Endothelial cell of umbilical vein (primary cell): Measurements from ENCODE around the gene FLG2. TPM values are rescaled to one million over a fixed set of nuclear protein-coding genes. Genes with fewer than 3 reads are reported as not detected.

Experiments
- BruUV-seq: library from RNA; stranded (reverse); fragments of 400-500 nt; replicated peaks from 2 replicates; lab custom pipeline; 2021; lab: Mats Ljungman, UMichigan
- CTCF ChIA-PET: fragments of 300-600, 350-600 bp; sonication (Branson Sonifier 250); formaldehyde crosslinking; loops from one replicate; lab custom pipeline; 2021; ENCODE audit warnings: antibody characterized with exemption, inconsistent platforms; lab: Charles Lee
- POLR2A ChIA-PET: fragments of 300-600, 350-600 bp; sonication (Branson Sonifier 250); formaldehyde crosslinking; loops from one replicate; lab custom pipeline; 2021; ENCODE audit warnings: antibody characterized with exemption, inconsistent platforms; lab: Charles Lee
- DNase-seq: peaks from one replicate; pipeline ENCODE4 v3.0.0-alpha.2; 2011; ENCODE audit warnings: low read depth, low spot score
- FAIRE-seq: peaks from 2 replicates; lab custom pipeline; 2011; peaks lifted over from hg19 to GRCh38; lab: Jason Lieb, UNC
- H2AFZ ChIP-seq: 2 replicates; pipeline ENCODE4 v1.6.0; 2012; ENCODE audit warnings: low read depth, low read length, control low read depth, inconsistent platforms
- H3K27ac ChIP-seq: 2 replicates; pipeline ENCODE4 v1.5.1; 2011; ENCODE audit warnings: low read depth, mild to moderate bottlenecking, control low read depth, low read length, moderate library complexity; ENCODE audit not compliant: insufficient read depth
- H3K27me3 ChIP-seq, 2 experiments: 2 replicates each; pipeline versions ENCODE4 v1.6.0 to v1.6.1; 2011; ENCODE audit warnings: low read length in 2 of 2, mixed read lengths in 1 of 2; ENCODE audit not compliant: control insufficient read depth in 2 of 2, insufficient read depth in 2 of 2
- H3K36me3 ChIP-seq, 2 experiments: 2 replicates in 1 of 2; 3 replicates in 1 of 2; pipeline ENCODE4 v1.5.1; 2011; ENCODE audit warnings: low read length in 2 of 2, mild to moderate bottlenecking in 1 of 2, moderate library complexity in 1 of 2; ENCODE audit not compliant: control insufficient read depth in 2 of 2, insufficient read depth in 2 of 2; ENCODE audit errors: extremely low read depth in 1 of 2
- H3K4me1 ChIP-seq: 3 replicates; pipeline ENCODE4 v1.5.1; 2011; ENCODE audit warnings: mild to moderate bottlenecking, low read length; ENCODE audit not compliant: control insufficient read depth, insufficient read depth; ENCODE audit errors: extremely low read depth
- H3K4me2 ChIP-seq: 2 replicates; pipeline ENCODE4 v1.6.1; 2011; ENCODE audit warnings: low read length, control low read depth, mixed read lengths; ENCODE audit not compliant: insufficient read depth
- H3K4me3 ChIP-seq, 3 experiments: fragments of 200-600 bp in 1 of 3; sonication (generic), shearing (Covaris generic) in 1 of 3; replicated peaks in 1 of 3; 2 replicates each; pipeline ENCODE4 v1.5.1; 2011 to 2016; ENCODE audit warnings: control low read depth in 3 of 3, low read length in 3 of 3, mild to moderate bottlenecking in 2 of 3, inconsistent platforms in 1 of 3, low read depth in 1 of 3, moderate library complexity in 1 of 3; ENCODE audit not compliant: insufficient read depth in 1 of 3
- H3K79me2 ChIP-seq: 2 replicates; pipeline ENCODE4 v1.6.0; 2012; ENCODE audit warnings: low read length, inconsistent platforms; ENCODE audit not compliant: control insufficient read depth, insufficient read depth
- H3K9ac ChIP-seq: replicated peaks from 2 replicates; pipeline ENCODE3; 2011; ENCODE audit warnings: low read length, control low read depth; ENCODE audit not compliant: insufficient read depth; ENCODE audit errors: extremely low read depth
- H3K9me1 ChIP-seq: replicated peaks from 3 replicates; pipeline ENCODE4 v1.6.0; 2011; ENCODE audit warnings: mild to moderate bottlenecking, low read length; ENCODE audit not compliant: control insufficient read depth, insufficient read depth; ENCODE audit errors: extremely low read depth
- H3K9me3 ChIP-seq: replicated peaks from 2 replicates; pipeline ENCODE4 v1.5.1; 2012; ENCODE audit warnings: low read length, inconsistent platforms; ENCODE audit not compliant: control insufficient read depth, insufficient read depth
- H4K20me1 ChIP-seq: replicated peaks from 2 replicates; pipeline ENCODE3; 2011; ENCODE audit warnings: mild to moderate bottlenecking, low read length; ENCODE audit not compliant: control insufficient read depth, insufficient read depth; ENCODE audit errors: extremely low read depth
- EZH2 ChIP-seq: IDR thresholded peaks from 2 replicates; pipeline ENCODE4 v1.6.1; 2012; ENCODE audit warnings: borderline replicate concordance, low read depth, mild to moderate bottlenecking, moderate library complexity, low read length, inconsistent platforms; ENCODE audit not compliant: severe bottlenecking
- FOS ChIP-seq: IDR thresholded peaks from 2 replicates; pipeline ENCODE4 v1.6.1; 2011; ENCODE audit warnings: mild to moderate bottlenecking, low read length, moderate library complexity, borderline replicate concordance; ENCODE audit not compliant: insufficient read depth
- GATA2 ChIP-seq: IDR thresholded peaks from 2 replicates; pipeline ENCODE4 v1.7.0; 2011; ENCODE audit warnings: low read depth, mild to moderate bottlenecking, moderate library complexity, mixed read lengths, low read length; ENCODE audit not compliant: insufficient read length, insufficient read depth
- JUN ChIP-seq: IDR thresholded peaks from 2 replicates; pipeline ENCODE4 v1.6.1; 2011; ENCODE audit warnings: borderline replicate concordance, low read depth; ENCODE audit not compliant: insufficient read length, insufficient read depth
- MYC ChIP-seq: IDR thresholded peaks from one replicate; pipeline ENCODE4 v1.6.1; 2011; ENCODE audit warnings: mild to moderate bottlenecking, low read depth, low read length
- POLR2A ChIP-seq: IDR thresholded peaks from 2 replicates; pipeline ENCODE4 v1.6.1; 2012; ENCODE audit warnings: low read depth, mild to moderate bottlenecking, control low read depth, low read length
- POLR2AphosphoS5 ChIP-seq: IDR thresholded peaks from 2 replicates; pipeline ENCODE4 v1.6.1; 2012; ENCODE audit warnings: low read depth, mild to moderate bottlenecking, control low read depth, low read length, moderate library complexity; ENCODE audit not compliant: insufficient read depth
- dilution Hi-C: fragments of 300-500 bp; cut with MboI; formaldehyde crosslinking; loops from one replicate; pipeline ENCODE4 v1.15.0; 2019; ENCODE audit warnings: low sequenced_read_pairs; ENCODE audit not compliant: extremely low pct_ligation_motif_present
- intact Hi-C: fragments of 100-400 bp; cut with micrococcal nuclease; formaldehyde crosslinking; loops from one replicate; pipeline ENCODE4 v1.10.0; 2022
- polyA plus RNA-seq, 4 experiments: library from polyadenylated mRNA; depleted of rRNA in 3 of 4; stranded (reverse) in 3 of 4; unstranded in 1 of 4; fragments of >200 nt; gene quantifications; 2 replicates each; pipeline versions ENCODE4 v1.2.1 to v1.2.3, GENCODE V29; 2011 to 2012; ENCODE audit warnings: missing spikeins in 1 of 4
- total RNA-seq: library from RNA; stranded (reverse); gene quantifications from 2 replicates; pipeline ENCODE4 v1.2.3, GENCODE V29; 2021
- TF ChIP-seq, protein P1 (sequence below): IDR thresholded peaks from 2 replicates; pipeline ENCODE4 v1.6.1; 2011; ENCODE audit not compliant: insufficient read depth, insufficient read length
- TF ChIP-seq, protein P2 (sequence below), 2 donors: IDR thresholded peaks; 1 replicate in 1 of 2; 2 replicates in 1 of 2; pipeline ENCODE4 v1.5.1; 2011; ENCODE audit warnings: low read length in 2 of 2, mild to moderate bottlenecking in 2 of 2, moderate library complexity in 2 of 2, control low read depth in 1 of 2, inconsistent platforms in 1 of 2, low read depth in 1 of 2; ENCODE audit not compliant: insufficient read depth in 1 of 2; ENCODE audit errors: extremely low read depth in 1 of 2

Gene FLG2
- total and polyA plus RNA-seq, 2 donors (not counting 3 experiments of a cell fraction or from before 2014, with no cell fraction given): not detected

DNA sequence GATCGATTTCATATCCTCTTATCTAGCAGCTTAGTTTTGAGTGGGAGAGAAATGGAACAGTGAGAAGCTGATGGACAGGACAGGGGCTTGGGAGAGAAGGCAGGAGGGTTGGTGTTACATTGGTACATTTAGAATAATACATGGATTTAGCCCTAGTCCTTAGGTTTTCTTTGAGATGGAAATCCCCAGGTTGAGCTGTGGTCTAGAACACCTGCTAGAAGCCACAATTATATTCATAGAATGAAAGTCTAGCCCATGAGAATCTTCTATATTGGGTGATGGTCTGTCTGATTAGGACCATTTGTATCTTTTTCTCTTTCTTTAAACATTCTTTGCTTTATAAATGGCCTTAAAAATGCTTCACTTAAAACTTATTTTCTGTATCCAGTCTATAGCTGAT lies 34.3 kb upstream of the FLG2 start:
- no peaks in the 10 kb centered on the region for H3K79me2 ChIP-seq
- ChIA-PET POLR2A (no interaction called here), CTCF (no interaction called here)
- H3K9ac ChIP-seq: no peak overlapping the region
- no peaks in the 10 kb centered on the region for H3K4me1 ChIP-seq
- H3K9me1 ChIP-seq: no peaks in the 10 kb centered on the region
- H3K4me2 ChIP-seq: no peak overlapping the region
- TF ChIP-seq EZH2 (no peak), JUN (no peak), FOS (no peak), POLR2AphosphoS5 (no peak), GATA2 (no peak), POLR2A (no peak), MYC (no peak)
- TF ChIP-seq, protein P1, sequence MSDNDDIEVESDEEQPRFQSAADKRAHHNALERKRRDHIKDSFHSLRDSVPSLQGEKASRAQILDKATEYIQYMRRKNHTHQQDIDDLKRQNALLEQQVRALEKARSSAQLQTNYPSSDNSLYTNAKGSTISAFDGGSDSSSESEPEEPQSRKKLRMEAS: no peak
- TF ChIP-seq, protein P2, sequence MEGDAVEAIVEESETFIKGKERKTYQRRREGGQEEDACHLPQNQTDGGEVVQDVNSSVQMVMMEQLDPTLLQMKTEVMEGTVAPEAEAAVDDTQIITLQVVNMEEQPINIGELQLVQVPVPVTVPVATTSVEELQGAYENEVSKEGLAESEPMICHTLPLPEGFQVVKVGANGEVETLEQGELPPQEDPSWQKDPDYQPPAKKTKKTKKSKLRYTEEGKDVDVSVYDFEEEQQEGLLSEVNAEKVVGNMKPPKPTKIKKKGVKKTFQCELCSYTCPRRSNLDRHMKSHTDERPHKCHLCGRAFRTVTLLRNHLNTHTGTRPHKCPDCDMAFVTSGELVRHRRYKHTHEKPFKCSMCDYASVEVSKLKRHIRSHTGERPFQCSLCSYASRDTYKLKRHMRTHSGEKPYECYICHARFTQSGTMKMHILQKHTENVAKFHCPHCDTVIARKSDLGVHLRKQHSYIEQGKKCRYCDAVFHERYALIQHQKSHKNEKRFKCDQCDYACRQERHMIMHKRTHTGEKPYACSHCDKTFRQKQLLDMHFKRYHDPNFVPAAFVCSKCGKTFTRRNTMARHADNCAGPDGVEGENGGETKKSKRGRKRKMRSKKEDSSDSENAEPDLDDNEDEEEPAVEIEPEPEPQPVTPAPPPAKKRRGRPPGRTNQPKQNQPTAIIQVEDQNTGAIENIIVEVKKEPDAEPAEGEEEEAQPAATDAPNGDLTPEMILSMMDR (IDR thresholded peaks at IDR 0.05; ENCODE audit: extremely low read depth in 1 of 2, insufficient read depth in 1 of 2, low read depth in 1 of 2, low read length in 2 of 2): no peak
- no peaks in the 10 kb centered on the region for H4K20me1 ChIP-seq
- dilution Hi-C loops: no loop called here
- no TSS peak for BruUV-seq
- H3K27me3 ChIP-seq: no peaks in the 10 kb centered on the region
- intact Hi-C loops: no loop called here
- H3K36me3 ChIP-seq: no peaks in the 10 kb centered on the region
- FAIRE-seq (no peak), DNase-seq (no peak)
- no peak overlapping the region for H3K4me3 ChIP-seq
- no peak overlapping the region for H2AFZ ChIP-seq
- no peak overlapping the region for H3K27ac ChIP-seq
- no peaks in the 10 kb centered on the region for H3K9me3 ChIP-seq
